BLaER1 treated with 17β-estradiol and CSF1 and Interleukin-3, amounts not matched to agents 10 nM and 100 nM (cell line): ENCODE results near the gene SMOC2.

ENCODE experiments used
- H3K27ac ChIP-seq, 11 experiments: shearing (Covaris generic); formaldehyde crosslinking; 2 replicates each; pipeline ENCODE4 v1.8.1; 2022
- H3K27me3 ChIP-seq, 11 experiments: shearing (Covaris generic); formaldehyde crosslinking; 2 replicates each; pipeline ENCODE4 v1.8.1; 2022
- H3K36me3 ChIP-seq, 11 experiments: shearing (Covaris generic); formaldehyde crosslinking; 2 replicates each; pipeline ENCODE4 v1.8.1; 2022
- H3K4me1 ChIP-seq, 10 experiments: shearing (Covaris generic); formaldehyde crosslinking; 2 replicates each; pipeline ENCODE4 v1.8.1; 2022
- H3K4me2 ChIP-seq, 11 experiments: shearing (Covaris generic); formaldehyde crosslinking; 2 replicates each; pipeline ENCODE4 v1.8.1; 2022
- H3K4me3 ChIP-seq, 10 experiments: shearing (Covaris generic); formaldehyde crosslinking; 2 replicates each; pipeline ENCODE4 v1.8.1; 2022
- H3K9ac ChIP-seq, 11 experiments: shearing (Covaris generic); formaldehyde crosslinking; 2 replicates each; pipeline ENCODE4 v1.8.1; 2022
- H3K9me3 ChIP-seq, 11 experiments: shearing (Covaris generic); formaldehyde crosslinking; replicated peaks in 1 of 11; 2 replicates each; pipeline ENCODE4 v1.8.1; 2022
- H4K20me1 ChIP-seq, 11 experiments: shearing (Covaris generic); formaldehyde crosslinking; 2 replicates each; pipeline ENCODE4 v1.8.1; 2022
- Cebpa-rat ChIP-seq, 11 experiments: shearing (Covaris generic); IDR thresholded peaks; 2 replicates each; pipeline ENCODE4 v1.8.1; 2022

The SMOC2 gene

GRCh38 chr6:168716581-168716980 lies 275.6 kb downstream of the SMOC2 start:
- no peak overlapping the region for H3K4me2 ChIP-seq
- no peaks in the 10 kb centered on the region for H3K27me3 ChIP-seq
- H3K9me3 ChIP-seq = no peaks in the 10 kb centered on the region
- H3K4me1 ChIP-seq = no peaks in the 10 kb centered on the region
- no peak overlapping the region for H3K4me3 ChIP-seq
- H4K20me1 ChIP-seq = no peaks in the 10 kb centered on the region
- TF ChIP-seq Cebpa-rat (IDR thresholded peaks at IDR 0.05) = no peak
- H3K27ac ChIP-seq = no peak overlapping the region
- no peaks in the 10 kb centered on the region for H3K36me3 ChIP-seq
- no peak overlapping the region for H3K9ac ChIP-seq

GRCh38 chr6:168717491-168717890 lies 276.5 kb downstream of the SMOC2 start:
- Histone ChIP-seq H3K9ac (no peak overlapping the region), H3K4me1 (no peaks in the 10 kb centered on the region), H3K4me2 (no peak overlapping the region), H3K4me3 (no peak overlapping the region), H3K9me3 (no peaks in the 10 kb centered on the region), H4K20me1 (no peaks in the 10 kb centered on the region), H3K27me3 (no peaks in the 10 kb centered on the region), H3K36me3 (no peaks in the 10 kb centered on the region), H3K27ac (no peak overlapping the region)
- no peak for TF ChIP-seq Cebpa-rat (IDR thresholded peaks at IDR 0.05)
